Liver (tissue), 9 donors: Measurements from ENCODE around the gene DOCK11. TPM values are rescaled to one million over a fixed set of nuclear protein-coding genes. Genes with fewer than 3 reads are reported as not detected.

Experiments used
- DNase-seq: peaks from one replicate; pipeline ENCODE4 v3.0.0-alpha.2; 2017; ENCODE audit warnings: low spot score
- H3K27ac ChIP-seq, 2 donors: one replicate each; pipeline ENCODE4 v1.7.0; 2013; ENCODE audit warnings: inconsistent platforms in 2 of 2, low read length in 2 of 2, control low read depth in 1 of 2, low read depth in 1 of 2, mild to moderate bottlenecking in 1 of 2
- H3K27me3 ChIP-seq, 4 donors: one replicate each; pipeline versions ENCODE4 v1.6.1 to v1.7.0; 2013; ENCODE audit warnings: low read length in 3 of 4, inconsistent platforms in 1 of 4, mild to moderate bottlenecking in 1 of 4, moderate library complexity in 1 of 4; ENCODE audit not compliant: control insufficient read depth in 4 of 4, insufficient read depth in 4 of 4
- H3K36me3 ChIP-seq, 4 donors: one replicate each; pipeline versions ENCODE4 v1.6.1 to v1.7.0; 2013; ENCODE audit warnings: low read length in 3 of 4, mild to moderate bottlenecking in 3 of 4, low read depth in 1 of 4, moderate library complexity in 1 of 4; ENCODE audit not compliant: control insufficient read depth in 4 of 4, insufficient read depth in 3 of 4
- H3K4me1 ChIP-seq, 4 donors: one replicate each; pipeline versions ENCODE4 v1.6.1 to v1.7.0; 2013; ENCODE audit warnings: low read length in 3 of 4, mild to moderate bottlenecking in 3 of 4, moderate library complexity in 1 of 4; ENCODE audit not compliant: control insufficient read depth in 4 of 4, insufficient read depth in 4 of 4
- H3K4me3 ChIP-seq, 3 donors: one replicate each; pipeline versions ENCODE4 v1.6.1 to v1.7.0; 2013; ENCODE audit warnings: low read length in 3 of 3, control low read depth in 1 of 3, low read depth in 1 of 3, mild to moderate bottlenecking in 1 of 3
- H3K9ac ChIP-seq, 2 donors: one replicate each; pipeline ENCODE4 v1.7.0; 2013; ENCODE audit warnings: low read length in 2 of 2, mild to moderate bottlenecking in 2 of 2, moderate library complexity in 2 of 2, control low read depth in 1 of 2, low read depth in 1 of 2
- H3K9me3 ChIP-seq, 4 donors: one replicate each; pipeline versions ENCODE4 v1.6.1 to v1.7.0; 2013; ENCODE audit warnings: low read length in 3 of 4; ENCODE audit not compliant: control insufficient read depth in 4 of 4
- CTCF ChIP-seq: fragments of 150-350 bp; IDR thresholded peaks from 2 replicates; pipeline ENCODE4 v1.5.1; 2017; ENCODE audit warnings: improper control_type of control experiment, low read depth, low read length; ENCODE audit not compliant: missing input control
- EGR1 ChIP-seq, 2 donors: IDR thresholded peaks; 2 replicates each; pipeline ENCODE4 v1.6.1; 2016 to 2018; ENCODE audit warnings: antibody characterized with exemption in 2 of 2, low read depth in 2 of 2
- FOXA1 ChIP-seq: IDR thresholded peaks from 2 replicates; pipeline ENCODE4 v1.6.1; 2016; ENCODE audit warnings: antibody characterized with exemption
- GABPA ChIP-seq, 2 donors: IDR thresholded peaks in 1 of 2; conservative IDR thresholded peaks in 1 of 2; 2 replicates each; pipeline ENCODE4 v1.6.1; 2016; ENCODE audit warnings: antibody characterized with exemption in 2 of 2, mild to moderate bottlenecking in 1 of 2, moderate library complexity in 1 of 2
- HNF4G ChIP-seq: IDR thresholded peaks from 2 replicates; pipeline ENCODE4 v1.6.1; 2016; ENCODE audit warnings: antibody characterized with exemption
- JUND ChIP-seq, 2 donors: IDR thresholded peaks; 2 replicates each; pipeline ENCODE4 v1.6.1; 2016; ENCODE audit warnings: antibody characterized with exemption in 2 of 2
- NR2F2 ChIP-seq: IDR thresholded peaks from 2 replicates; pipeline ENCODE4 v1.6.1; 2016; ENCODE audit warnings: antibody characterized with exemption
- REST ChIP-seq: IDR thresholded peaks from 2 replicates; pipeline ENCODE4 v1.6.1; 2016; ENCODE audit warnings: antibody characterized with exemption, mild to moderate bottlenecking
- RXRA ChIP-seq, 2 donors: IDR thresholded peaks; 2 replicates each; pipeline ENCODE4 v1.6.1; 2017 to 2018; ENCODE audit warnings: antibody characterized with exemption in 2 of 2, mild to moderate bottlenecking in 1 of 2
- SP1 ChIP-seq: IDR thresholded peaks from 2 replicates; pipeline ENCODE4 v1.6.1; 2018; ENCODE audit warnings: antibody characterized with exemption, mild to moderate bottlenecking
- TAF1 ChIP-seq: conservative IDR thresholded peaks from 2 replicates; pipeline ENCODE4 v1.6.1; 2016; ENCODE audit warnings: antibody characterized with exemption, mild to moderate bottlenecking
- WGBS: extraction: QIAGEN DNeasy Blood & Tissue Kit; methylation state at CpG from one replicate; pipeline ENCODE4 v1.1.7; 2013; 5-methylcytosine and 5-hydroxymethylcytosine counted together
- polyA plus RNA-seq, 2 donors: library from polyadenylated mRNA; stranded (reverse) in 1 of 2; unstranded in 1 of 2; fragments of 200-250 nt in 1 of 2; fragments of >200 nt in 1 of 2; fragmentation: Nextera tagmentation in 1 of 2; extraction: Ambion mirVana in 1 of 2; gene quantifications; one replicate each; pipeline versions ENCODE4 v1.2.1 to v1.2.3, GENCODE V29; 2013 to 2015
- total RNA-seq, 2 donors: library from RNA; depleted of rRNA; stranded (reverse); fragments of >200 nt; gene quantifications; one replicate each; pipeline ENCODE4 v1.2.3, GENCODE V29; 2014
- TF ChIP-seq, protein P1 (sequence below): IDR thresholded peaks from 2 replicates; pipeline ENCODE4 v1.6.1; 2016; ENCODE audit warnings: antibody characterized with exemption
- TF ChIP-seq, protein P2 (sequence below): IDR thresholded peaks from 2 replicates; pipeline ENCODE4 v1.6.1; 2016; ENCODE audit warnings: antibody characterized with exemption
- donor health status: healthy.
- donor health status: healthy.
- donor health status: healthy.
- donor health status: healthy.
- donor health status: healthy.

DOCK11 gene
- total and polyA plus RNA-seq, 4 donors = 1.3 to 9.3 (median 3.7) TPM

- TF ChIP-seq NR2F2 = no peak
- TF ChIP-seq TAF1 = no peak
- Histone ChIP-seq H3K27ac (no peak overlapping the region), H3K9me3 (no peaks in the 10 kb centered on the region), H3K27me3 (no peaks in the 10 kb centered on the region), H3K9ac (no peak overlapping the region), H3K4me1 (no peaks in the 10 kb centered on the region), H3K36me3 (peaks cover 0 to 3% (median 0%) of the 10 kb centered on the region in 4 donors), H3K4me3 (no peak overlapping the region)
- WGBS = 86% methylated on average over 8 of the region's 8 CpGs
- DNase-seq = no peak
Observed at GRCh38 chrX:118552121-118552900, 56.7 kb downstream of the DOCK11 start.

- Histone ChIP-seq H3K9ac (no peak overlapping the region), H3K27ac (no peak overlapping the region), H3K36me3 (peaks cover 0 to 3% (median 0%) of the 10 kb centered on the region in 4 donors), H3K9me3 (no peaks in the 10 kb centered on the region), H3K4me1 (no peaks in the 10 kb centered on the region), H3K27me3 (no peaks in the 10 kb centered on the region), H3K4me3 (no peak overlapping the region)
- 56% methylated on average over 2 of the region's 2 CpGs for WGBS
- TF ChIP-seq TAF1 (no peak), FOXA1 (no peak), EGR1 (IDR thresholded peaks at IDR 0.05; ENCODE audit: low read depth in 2 of 2) (no peak), REST (no peak), RXRA (IDR thresholded peaks at IDR 0.05) (no peak), SP1 (no peak), GABPA (IDR thresholded peaks at IDR 0.05 in 1 of 2, conservative IDR thresholded peaks at IDR 0.05 in 1 of 2) (no peak), HNF4G (no peak), JUND (IDR thresholded peaks at IDR 0.05) (no peak), CTCF (no peak)
- TF ChIP-seq, protein P1, sequence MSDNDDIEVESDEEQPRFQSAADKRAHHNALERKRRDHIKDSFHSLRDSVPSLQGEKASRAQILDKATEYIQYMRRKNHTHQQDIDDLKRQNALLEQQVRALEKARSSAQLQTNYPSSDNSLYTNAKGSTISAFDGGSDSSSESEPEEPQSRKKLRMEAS = no peak
- TF ChIP-seq, protein P2, sequence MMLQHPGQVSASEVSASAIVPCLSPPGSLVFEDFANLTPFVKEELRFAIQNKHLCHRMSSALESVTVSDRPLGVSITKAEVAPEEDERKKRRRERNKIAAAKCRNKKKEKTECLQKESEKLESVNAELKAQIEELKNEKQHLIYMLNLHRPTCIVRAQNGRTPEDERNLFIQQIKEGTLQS = no peak
- no peak for DNase-seq
Observed at GRCh38 chrX:118553042-118553710, 57.6 kb downstream of the DOCK11 start.
